Gastroesophageal sphincter (tissue), 4 donors: ENCODE measurements around the gene GRM4. TPM values are rescaled to one million over a fixed set of nuclear protein-coding genes. Genes with fewer than 3 reads are reported as not detected.

Experiments
- ATAC-seq: fragments of 150-250 bp; one replicate; pipeline ENCODE4 v1.9.1; 2016; ENCODE audit warnings: mild to moderate bottlenecking, moderate library complexity
- H3K27ac ChIP-seq, 4 donors: fragments of 200-600 bp; sonication (generic) in 3 of 4; 1 replicate in 3 of 4; 2 replicates in 1 of 4; pipeline ENCODE4 v1.5.1; 2016 to 2019
- H3K27me3 ChIP-seq: fragments of 200-600 bp; sonication (generic); one replicate; pipeline ENCODE4 v1.5.1; 2019
- H3K36me3 ChIP-seq, 2 donors: fragments of 200-600 bp; sonication (generic); one replicate each; pipeline ENCODE4 v1.5.1; 2019; ENCODE audit warnings: control low read depth in 1 of 2
- H3K4me1 ChIP-seq, 3 donors: fragments of 200-600 bp; sonication (generic); 1 replicate in 2 of 3; 2 replicates in 1 of 3; pipeline ENCODE4 v1.5.1; 2016 to 2019; ENCODE audit warnings: control low read depth in 2 of 3
- H3K4me3 ChIP-seq, 2 donors: fragments of 200-600 bp; sonication (generic); one replicate each; pipeline ENCODE4 v1.5.1; 2019; ENCODE audit warnings: mild to moderate bottlenecking in 1 of 2, moderate library complexity in 1 of 2
- H3K9me3 ChIP-seq, 3 donors: fragments of 200-600 bp; sonication (generic); one replicate each; pipeline ENCODE4 v1.5.1; 2017 to 2019; ENCODE audit warnings: control low read depth in 2 of 3
- CTCF ChIP-seq, 4 experiments: fragments of 200-600 bp in 2 of 4; fragments of 450-650 bp in 2 of 4; sonication (generic) in 1 of 4; IDR thresholded peaks; one replicate each; pipeline ENCODE4 v1.5.1; 2017 to 2019; ENCODE audit warnings: antibody characterized with exemption in 4 of 4, mild to moderate bottlenecking in 2 of 4, moderate library complexity in 2 of 4
- EP300 ChIP-seq: sonication (generic); formaldehyde crosslinking; IDR thresholded peaks from one replicate; pipeline ENCODE4 v1.6.1; 2017; ENCODE audit warnings: antibody characterized with exemption, mild to moderate bottlenecking
- POLR2A ChIP-seq, 2 donors: fragments of 450-650 bp; IDR thresholded peaks; one replicate each; pipeline ENCODE4 v1.6.1; 2017; ENCODE audit warnings: antibody characterized with exemption in 2 of 2, mild to moderate bottlenecking in 2 of 2, moderate library complexity in 1 of 2
- POLR2AphosphoS5 ChIP-seq: sonication (generic); formaldehyde crosslinking; IDR thresholded peaks from one replicate; pipeline ENCODE4 v1.6.1; 2017; ENCODE audit warnings: antibody characterized with exemption
- WGBS, 2 donors: methylation state at CpG; one replicate each; pipeline ENCODE4 v1.1.5; 2018; ENCODE audit warnings: low coverage in 1 of 2; 5-methylcytosine and 5-hydroxymethylcytosine counted together
- total RNA-seq, 4 donors: library from RNA; depleted of rRNA; stranded (reverse); fragments of >200 nt; gene quantifications; one replicate each; pipeline ENCODE4 v1.1.0, GENCODE V29; 2016

The GRM4 gene
- total RNA-seq, 4 donors from 2014 or later = not detected

DNA sequence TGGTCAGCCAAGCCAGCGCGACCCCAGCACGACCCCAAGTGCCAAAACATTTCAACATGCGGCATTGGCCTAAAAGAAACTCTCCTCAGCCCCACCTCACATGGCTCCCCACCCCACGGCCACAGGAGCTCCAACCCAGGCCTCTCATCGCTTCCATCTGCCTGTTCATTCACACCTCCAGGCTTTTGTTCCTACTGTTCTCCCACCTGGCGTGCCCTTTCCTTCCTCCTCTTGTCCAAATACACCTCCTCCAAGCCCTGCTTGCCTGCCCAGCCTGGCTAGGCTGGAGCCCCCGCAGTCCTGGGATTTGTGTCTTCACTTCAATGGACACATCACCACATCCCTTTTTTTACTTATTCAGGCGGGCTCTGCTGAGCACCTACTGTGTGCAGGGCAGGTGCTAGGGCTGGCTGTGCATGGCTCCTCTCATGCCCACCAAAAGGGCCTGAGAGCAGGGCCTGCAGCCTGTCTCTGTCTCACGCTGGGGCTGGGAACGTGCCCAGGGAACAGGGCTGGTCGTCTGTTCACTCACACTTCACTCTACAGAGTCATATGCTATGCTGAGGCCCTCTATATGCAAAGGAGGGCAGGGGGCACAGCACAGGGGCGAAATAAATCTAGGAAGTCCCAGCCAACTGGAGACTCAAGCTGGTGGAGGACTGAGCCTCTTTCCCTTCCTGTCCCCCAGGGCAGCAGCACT, 61.1 kb downstream of the GRM4 start:
- no peak overlapping the region for H3K27ac ChIP-seq
- TF ChIP-seq POLR2A (IDR thresholded peaks at IDR 0.05) (no peak), EP300 (no peak), CTCF (IDR thresholded peaks at IDR 0.05) (no peak), POLR2AphosphoS5 (no peak)
- 57 to 61% methylated on average over 5 of the region's 13 CpGs for WGBS, 2 donors

DNA sequence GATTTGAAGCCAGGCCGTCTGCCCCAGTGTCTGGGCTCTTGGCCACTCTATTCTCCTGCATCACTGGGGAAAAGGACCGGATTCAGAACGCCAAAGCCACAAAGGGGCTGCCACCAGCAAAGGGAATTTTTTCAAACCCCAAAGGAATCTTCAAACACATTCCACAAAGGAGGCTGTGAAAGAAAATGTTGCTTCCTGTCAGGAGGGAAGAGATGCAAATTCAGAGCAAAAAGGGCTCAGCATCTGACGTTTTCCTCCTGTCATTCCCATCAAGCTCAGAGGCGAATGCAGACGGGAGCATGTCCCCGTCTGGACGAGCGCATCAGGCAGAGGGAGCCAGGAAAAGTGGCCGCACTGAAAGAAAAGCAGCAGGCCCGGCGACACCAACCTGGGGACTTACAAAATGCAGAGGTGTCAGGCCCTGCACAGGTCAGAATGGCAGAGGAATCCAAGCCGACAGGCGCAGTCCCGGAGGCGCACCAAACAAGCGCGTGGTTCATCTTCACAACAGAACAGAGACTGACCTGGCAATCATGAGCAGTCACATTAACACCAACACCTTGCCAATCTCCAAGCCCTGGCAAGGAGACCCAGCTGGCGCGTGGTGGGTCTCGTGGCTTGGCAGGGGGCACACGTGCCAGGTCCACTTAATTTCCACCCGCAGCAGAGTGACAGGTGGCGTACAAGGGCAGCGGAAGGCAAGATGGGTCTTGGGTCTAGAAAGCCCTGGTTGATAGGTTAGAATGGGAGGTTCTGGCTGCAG, 62.8 kb downstream of the GRM4 start:
- no peak for ATAC-seq
- 71 to 81% methylated on average over 15 to 17 of the region's 25 CpGs for WGBS, 2 donors

More for the DNA sequence above, 61.1 kb downstream of the GRM4 start:
- no peak for ATAC-seq
- H3K4me1 ChIP-seq = no peaks in the 10 kb centered on the region
- no peak overlapping the region for H3K4me3 ChIP-seq
- no peaks in the 10 kb centered on the region for H3K9me3 ChIP-seq
- no peaks in the 10 kb centered on the region for H3K36me3 ChIP-seq
- H3K27me3 ChIP-seq = peaks cover 17% of the 10 kb centered on the region

GRCh38 chr6:34082348-34082747, 63.5 kb downstream of the GRM4 start:
- TF ChIP-seq EP300 = no peak
- TF ChIP-seq POLR2A (IDR thresholded peaks at IDR 0.05) = no peak
- TF ChIP-seq POLR2AphosphoS5 = no peak
- TF ChIP-seq CTCF (IDR thresholded peaks at IDR 0.05) = no peak
- ATAC-seq = no peak
- Histone ChIP-seq H3K4me3 (no peak overlapping the region), H3K4me1 (no peaks in the 10 kb centered on the region), H3K36me3 (no peaks in the 10 kb centered on the region), H3K9me3 (no peaks in the 10 kb centered on the region), H3K27me3 (peaks cover 26% of the 10 kb centered on the region), H3K27ac (no peak overlapping the region)
- WGBS, 2 donors = 78 to 92% methylated on average over 3 to 5 of the region's 10 CpGs

More for the DNA sequence above, 62.8 kb downstream of the GRM4 start:
- no peaks in the 10 kb centered on the region for H3K4me1 ChIP-seq
- H3K9me3 ChIP-seq = no peaks in the 10 kb centered on the region
- H3K36me3 ChIP-seq = no peaks in the 10 kb centered on the region
- H3K27ac ChIP-seq = no peak overlapping the region
- H3K27me3 ChIP-seq = peaks cover 24% of the 10 kb centered on the region
- TF ChIP-seq CTCF (IDR thresholded peaks at IDR 0.05) (no peak), POLR2AphosphoS5 (no peak), POLR2A (IDR thresholded peaks at IDR 0.05) (no peak), EP300 (no peak)
- no peak overlapping the region for H3K4me3 ChIP-seq

DNA sequence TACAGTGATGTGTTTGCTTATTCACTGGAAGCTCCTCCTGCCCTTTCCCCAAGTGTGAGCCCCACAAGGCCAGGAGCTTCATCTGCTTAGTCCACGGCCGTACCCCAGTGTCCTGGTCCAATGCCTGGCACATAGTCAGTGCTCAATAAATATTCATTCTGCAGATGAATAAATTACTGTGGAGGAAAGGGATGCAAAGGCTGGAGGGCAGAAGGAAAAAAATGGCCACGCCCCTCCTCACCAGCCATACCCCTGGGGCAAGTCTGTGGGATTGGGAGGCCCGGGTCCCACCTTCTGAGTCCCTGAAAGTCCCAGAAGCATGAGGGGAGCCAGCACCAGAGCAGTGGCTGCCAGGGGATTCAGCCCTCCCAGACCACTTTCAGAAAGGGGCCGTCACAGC, 65.5 kb downstream of the GRM4 start:
- H3K9me3 ChIP-seq = no peaks in the 10 kb centered on the region
- peaks cover 43% of the 10 kb centered on the region for H3K27me3 ChIP-seq
- H3K4me1 ChIP-seq = no peaks in the 10 kb centered on the region
- no peak for ATAC-seq
- no peak for TF ChIP-seq POLR2AphosphoS5
- TF ChIP-seq POLR2A (IDR thresholded peaks at IDR 0.05) = no peak
- TF ChIP-seq CTCF (IDR thresholded peaks at IDR 0.05) = no peak
- H3K27ac ChIP-seq = no peak overlapping the region
- no peak overlapping the region for H3K4me3 ChIP-seq
- 100% methylated on average over 1 of the region's 5 CpGs; no CpG with 5 or more reads in 1 of the 2 donors for WGBS, 2 donors
- no peaks in the 10 kb centered on the region for H3K36me3 ChIP-seq

GRCh38 chr6:34079899-34080298, 66.0 kb downstream of the GRM4 start:
- no peaks in the 10 kb centered on the region for H3K4me1 ChIP-seq
- TF ChIP-seq POLR2A (IDR thresholded peaks at IDR 0.05) (no peak), CTCF (IDR thresholded peaks at IDR 0.05) (no peak), POLR2AphosphoS5 (no peak)
- no peak overlapping the region for H3K4me3 ChIP-seq
- 75 to 80% methylated on average over 2 to 6 of the region's 8 CpGs for WGBS, 2 donors
- H3K36me3 ChIP-seq = no peaks in the 10 kb centered on the region
- H3K9me3 ChIP-seq = no peaks in the 10 kb centered on the region
- H3K27ac ChIP-seq = no peak overlapping the region
- H3K27me3 ChIP-seq = peaks cover 47% of the 10 kb centered on the region
- no peak for ATAC-seq
